Loucy (cell line): ENCODE results near the gene RGS9.

Experiments
- H2AFZ ChIP-seq: fragments of 200-600 bp; sonication (generic); 2 replicates; pipeline ENCODE4 v1.6.0; 2016; ENCODE audit warnings: antibody characterized with exemption, mild to moderate bottlenecking, low read length, moderate library complexity
- H3F3A ChIP-seq: fragments of 200-600 bp; 2 replicates; pipeline ENCODE4 v1.6.0; 2016; ENCODE audit warnings: antibody characterized with exemption, low read depth, mild to moderate bottlenecking
- H3K27me3 ChIP-seq: fragments of 200-600 bp; sonication (generic); 2 replicates; pipeline ENCODE4 v1.6.1; 2014; ENCODE audit warnings: low read length, mild to moderate bottlenecking; ENCODE audit not compliant: insufficient read depth, poor library complexity, severe bottlenecking
- H3K36me3 ChIP-seq: fragments of 200-600 bp; sonication (generic); 2 replicates; pipeline ENCODE4 v1.6.1; 2016; ENCODE audit warnings: low read length; ENCODE audit not compliant: insufficient read depth
- H3K4me1 ChIP-seq: fragments of 200-600 bp; sonication (generic); 2 replicates; pipeline ENCODE4 v1.5.1; 2014; ENCODE audit warnings: low read length, mild to moderate bottlenecking; ENCODE audit not compliant: insufficient read depth, poor library complexity, severe bottlenecking
- H3K4me2 ChIP-seq: fragments of 200-600 bp; sonication (generic); 2 replicates; pipeline ENCODE4 v1.6.0; 2014; ENCODE audit warnings: antibody characterized with exemption, low read length, low read depth, mild to moderate bottlenecking; ENCODE audit not compliant: poor library complexity, severe bottlenecking
- H3K4me3 ChIP-seq: fragments of 200-600 bp; sonication (generic); 2 replicates; pipeline ENCODE4 v1.5.1; 2014; ENCODE audit warnings: low read length, mild to moderate bottlenecking, mixed read lengths; ENCODE audit not compliant: poor library complexity, severe bottlenecking
- H3K79me2 ChIP-seq: fragments of 200-600 bp; sonication (generic); 2 replicates; pipeline ENCODE4 v1.6.1; 2014; ENCODE audit warnings: low read length; ENCODE audit not compliant: insufficient read depth
- H3K9ac ChIP-seq: fragments of 200-600 bp; sonication (generic); 2 replicates; pipeline ENCODE4 v1.6.0; 2014; ENCODE audit warnings: mild to moderate bottlenecking, low read depth, low read length, moderate library complexity; ENCODE audit not compliant: poor library complexity, severe bottlenecking
- H3K9me2 ChIP-seq: fragments of 200-600 bp; sonication (generic); replicated peaks from 2 replicates; pipeline ENCODE4 v1.6.1; 2016; ENCODE audit warnings: low read depth, low read length, mixed read lengths
- H3K9me3 ChIP-seq: fragments of 200-600 bp; sonication (generic); 2 replicates; pipeline ENCODE4 v1.6.1; 2014; ENCODE audit warnings: mild to moderate bottlenecking, antibody characterized with exemption, low read length, low read depth; ENCODE audit not compliant: insufficient read depth
- H4K20me1 ChIP-seq: fragments of 200-600 bp; sonication (generic); 2 replicates; pipeline ENCODE4 v1.6.0; 2014; ENCODE audit warnings: antibody characterized with exemption, low read length, mild to moderate bottlenecking; ENCODE audit not compliant: insufficient read depth, poor library complexity, severe bottlenecking
- CTCF ChIP-seq: fragments of 200-600 bp; sonication (generic); conservative IDR thresholded peaks from 2 replicates; pipeline ENCODE4 v1.5.1; 2014; ENCODE audit warnings: mild to moderate bottlenecking, antibody characterized with exemption, low read length
- EZH2phosphoT487 ChIP-seq: fragments of 200-600 bp; IDR thresholded peaks from 2 replicates; pipeline ENCODE4 v1.6.1; 2018; ENCODE audit warnings: antibody characterized with exemption, mild to moderate bottlenecking, moderate library complexity, borderline replicate concordance

RGS9 gene

GRCh38 chr17:65171752-65172151, 34.6 kb downstream of the RGS9 start:
- Histone ChIP-seq H3F3A (peaks cover 8% of the 10 kb centered on the region; the same call in 1 of the 2 replicates), H3K4me3 (peak overlapping the region; percentile 31), H3K9ac (peak overlapping the region; percentile 73), H3K79me2 (peaks cover 10% of the 10 kb centered on the region; the same call in 1 of the 2 replicates), H3K36me3 (peaks cover 12% of the 10 kb centered on the region; the same call in 1 of the 2 replicates), H4K20me1 (no peaks in the 10 kb centered on the region), H3K4me2 (peak overlapping the region; percentile 79), H3K27me3 (no peaks in the 10 kb centered on the region), H3K4me1 (peaks cover 51% of the 10 kb centered on the region), H2AFZ (no peak overlapping the region), H3K9me2 (no peaks in the 10 kb centered on the region), H3K9me3 (no peaks in the 10 kb centered on the region)
- no peak for TF ChIP-seq CTCF
- TF ChIP-seq EZH2phosphoT487, result no peak

- H2AFZ ChIP-seq, result no peak overlapping the region
- H3K36me3 ChIP-seq, result peaks cover 11% of the 10 kb centered on the region; the same call in 1 of the 2 replicates
- H3K27me3 ChIP-seq, result no peaks in the 10 kb centered on the region
- peaks cover 10% of the 10 kb centered on the region; the same call in 1 of the 2 replicates for H3K79me2 ChIP-seq
- no peaks in the 10 kb centered on the region for H4K20me1 ChIP-seq
- peaks cover 8% of the 10 kb centered on the region; the same call in 1 of the 2 replicates for H3F3A ChIP-seq
- H3K4me2 ChIP-seq, result peak overlapping the region; percentile 79
- peaks cover 54% of the 10 kb centered on the region for H3K4me1 ChIP-seq
- TF ChIP-seq EZH2phosphoT487 (no peak), CTCF (no peak)
- H3K9me2 ChIP-seq, result no peaks in the 10 kb centered on the region
- peak overlapping the region; percentile 73 for H3K9ac ChIP-seq
- H3K9me3 ChIP-seq, result no peaks in the 10 kb centered on the region
- H3K4me3 ChIP-seq, result peak overlapping the region; percentile 64
Observed at GRCh38 chr17:65172496-65173136, 35.4 kb downstream of the RGS9 start.

GRCh38 chr17:65173284-65173793, 36.2 kb downstream of the RGS9 start:
- peaks cover 11% of the 10 kb centered on the region; the same call in 1 of the 2 replicates for H3K36me3 ChIP-seq
- no peaks in the 10 kb centered on the region for H4K20me1 ChIP-seq
- H3K27me3 ChIP-seq, result no peaks in the 10 kb centered on the region
- peak overlapping the region; percentile 79 for H3K4me2 ChIP-seq
- peaks cover 10% of the 10 kb centered on the region; the same call in 1 of the 2 replicates for H3K79me2 ChIP-seq
- peaks cover 8% of the 10 kb centered on the region; the same call in 1 of the 2 replicates for H3F3A ChIP-seq
- peak overlapping the region; percentile 64 for H3K4me3 ChIP-seq
- H2AFZ ChIP-seq, result no peak overlapping the region
- H3K4me1 ChIP-seq, result peaks cover 59% of the 10 kb centered on the region
- no peaks in the 10 kb centered on the region for H3K9me2 ChIP-seq
- no peaks in the 10 kb centered on the region for H3K9me3 ChIP-seq
- peak overlapping the region; percentile 73 for H3K9ac ChIP-seq
- TF ChIP-seq CTCF (0 out of 2 replicates have a peak, but pooled peaks have one; percentile 20), EZH2phosphoT487 (no peak)
